ENCODE results near the gene TRIO. TPM values are rescaled to one million over a fixed set of nuclear protein-coding genes. Genes with fewer than 3 reads are reported as not detected.

Gene TRIO
- total RNA-seq, 1 experiment from 2014 or later = 88.8 TPM

DNA sequence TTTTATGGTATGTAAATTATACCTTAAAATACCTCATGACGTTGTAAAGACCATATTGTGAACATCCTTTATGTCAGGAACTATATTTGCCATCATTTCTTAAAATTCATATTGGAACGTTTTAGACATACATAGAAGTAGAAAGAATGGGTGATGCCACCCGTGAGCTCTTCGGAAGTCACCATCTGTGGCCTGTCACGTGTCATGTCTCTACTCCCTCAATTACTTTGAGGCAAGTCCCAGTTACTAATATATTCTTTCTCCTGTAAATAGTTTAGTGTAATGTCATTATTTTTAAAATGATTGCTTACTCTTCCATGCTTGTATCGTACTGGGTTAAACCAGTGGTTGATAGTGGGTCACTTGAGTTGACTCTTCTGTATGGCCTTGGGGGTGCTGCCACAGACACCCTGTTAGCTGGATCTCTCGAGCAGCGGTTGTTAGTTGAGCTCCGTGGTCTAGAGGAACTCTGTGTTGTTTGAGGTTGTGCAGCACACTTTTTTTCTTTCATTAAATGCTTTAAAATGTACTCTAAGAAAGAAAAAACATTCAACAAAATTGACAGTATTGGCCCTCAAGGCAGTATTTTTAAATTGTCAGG is 66.2 kb downstream of the TRIO start:
- H3K27ac Mint-ChIP-seq = no peak overlapping the region
- H3K4me1 Mint-ChIP-seq = peaks cover 41% of the 10 kb centered on the region
- CTCF ChIA-PET = interaction anchor here (0.9 to 1.6 kb wide), 4 partner anchors 14 to 67 kb away, joined by 3 to 5 read pairs (median 4); partner anchors contain the start of gene TRIO
- H3K27me3 Mint-ChIP-seq (ENCODE audit: low read depth) = no peaks in the 10 kb centered on the region
- no peak overlapping the region for H3K4me3 Mint-ChIP-seq
- no peak for TF ChIP-seq GRHL2 (CRISPR knock-in tag; IDR thresholded peaks at IDR 0.05; ENCODE audit: insufficient replicate concordance, severe bottlenecking)
- no peak for TF ChIP-seq FOXP1 (CRISPR knock-in tag; IDR thresholded peaks at IDR 0.05; ENCODE audit: borderline replicate concordance)
- no peak for TF ChIP-seq ZNF671 (CRISPR knock-in tag; IDR thresholded peaks at IDR 0.05)
- TF ChIP-seq, protein P1, sequence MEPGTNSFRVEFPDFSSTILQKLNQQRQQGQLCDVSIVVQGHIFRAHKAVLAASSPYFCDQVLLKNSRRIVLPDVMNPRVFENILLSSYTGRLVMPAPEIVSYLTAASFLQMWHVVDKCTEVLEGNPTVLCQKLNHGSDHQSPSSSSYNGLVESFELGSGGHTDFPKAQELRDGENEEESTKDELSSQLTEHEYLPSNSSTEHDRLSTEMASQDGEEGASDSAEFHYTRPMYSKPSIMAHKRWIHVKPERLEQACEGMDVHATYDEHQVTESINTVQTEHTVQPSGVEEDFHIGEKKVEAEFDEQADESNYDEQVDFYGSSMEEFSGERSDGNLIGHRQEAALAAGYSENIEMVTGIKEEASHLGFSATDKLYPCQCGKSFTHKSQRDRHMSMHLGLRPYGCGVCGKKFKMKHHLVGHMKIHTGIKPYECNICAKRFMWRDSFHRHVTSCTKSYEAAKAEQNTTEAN (CRISPR knock-in tag; IDR thresholded peaks at IDR 0.05) = no peak
- TF ChIP-seq, protein P2, sequence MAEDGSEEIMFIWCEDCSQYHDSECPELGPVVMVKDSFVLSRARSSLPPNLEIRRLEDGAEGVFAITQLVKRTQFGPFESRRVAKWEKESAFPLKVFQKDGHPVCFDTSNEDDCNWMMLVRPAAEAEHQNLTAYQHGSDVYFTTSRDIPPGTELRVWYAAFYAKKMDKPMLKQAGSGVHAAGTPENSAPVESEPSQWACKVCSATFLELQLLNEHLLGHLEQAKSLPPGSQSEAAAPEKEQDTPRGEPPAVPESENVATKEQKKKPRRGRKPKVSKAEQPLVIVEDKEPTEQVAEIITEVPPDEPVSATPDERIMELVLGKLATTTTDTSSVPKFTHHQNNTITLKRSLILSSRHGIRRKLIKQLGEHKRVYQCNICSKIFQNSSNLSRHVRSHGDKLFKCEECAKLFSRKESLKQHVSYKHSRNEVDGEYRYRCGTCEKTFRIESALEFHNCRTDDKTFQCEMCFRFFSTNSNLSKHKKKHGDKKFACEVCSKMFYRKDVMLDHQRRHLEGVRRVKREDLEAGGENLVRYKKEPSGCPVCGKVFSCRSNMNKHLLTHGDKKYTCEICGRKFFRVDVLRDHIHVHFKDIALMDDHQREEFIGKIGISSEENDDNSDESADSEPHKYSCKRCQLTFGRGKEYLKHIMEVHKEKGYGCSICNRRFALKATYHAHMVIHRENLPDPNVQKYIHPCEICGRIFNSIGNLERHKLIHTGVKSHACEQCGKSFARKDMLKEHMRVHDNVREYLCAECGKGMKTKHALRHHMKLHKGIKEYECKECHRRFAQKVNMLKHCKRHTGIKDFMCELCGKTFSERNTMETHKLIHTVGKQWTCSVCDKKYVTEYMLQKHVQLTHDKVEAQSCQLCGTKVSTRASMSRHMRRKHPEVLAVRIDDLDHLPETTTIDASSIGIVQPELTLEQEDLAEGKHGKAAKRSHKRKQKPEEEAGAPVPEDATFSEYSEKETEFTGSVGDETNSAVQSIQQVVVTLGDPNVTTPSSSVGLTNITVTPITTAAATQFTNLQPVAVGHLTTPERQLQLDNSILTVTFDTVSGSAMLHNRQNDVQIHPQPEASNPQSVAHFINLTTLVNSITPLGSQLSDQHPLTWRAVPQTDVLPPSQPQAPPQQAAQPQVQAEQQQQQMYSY (CRISPR knock-in tag; IDR thresholded peaks at IDR 0.05) = no peak
- TF ChIP-seq RORB (CRISPR knock-in tag; IDR thresholded peaks at IDR 0.05) = no peak
- no peak for TF ChIP-seq ZNF219 (CRISPR knock-in tag; IDR thresholded peaks at IDR 0.05; ENCODE audit: borderline replicate concordance)
- TF ChIP-seq, protein P3, sequence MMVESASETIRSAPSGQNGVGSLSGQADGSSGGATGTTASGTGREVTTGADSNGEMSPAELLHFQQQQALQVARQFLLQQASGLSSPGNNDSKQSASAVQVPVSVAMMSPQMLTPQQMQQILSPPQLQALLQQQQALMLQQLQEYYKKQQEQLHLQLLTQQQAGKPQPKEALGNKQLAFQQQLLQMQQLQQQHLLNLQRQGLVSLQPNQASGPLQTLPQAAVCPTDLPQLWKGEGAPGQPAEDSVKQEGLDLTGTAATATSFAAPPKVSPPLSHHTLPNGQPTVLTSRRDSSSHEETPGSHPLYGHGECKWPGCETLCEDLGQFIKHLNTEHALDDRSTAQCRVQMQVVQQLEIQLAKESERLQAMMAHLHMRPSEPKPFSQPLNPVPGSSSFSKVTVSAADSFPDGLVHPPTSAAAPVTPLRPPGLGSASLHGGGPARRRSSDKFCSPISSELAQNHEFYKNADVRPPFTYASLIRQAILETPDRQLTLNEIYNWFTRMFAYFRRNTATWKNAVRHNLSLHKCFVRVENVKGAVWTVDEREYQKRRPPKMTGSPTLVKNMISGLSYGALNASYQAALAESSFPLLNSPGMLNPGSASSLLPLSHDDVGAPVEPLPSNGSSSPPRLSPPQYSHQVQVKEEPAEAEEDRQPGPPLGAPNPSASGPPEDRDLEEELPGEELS (CRISPR knock-in tag; IDR thresholded peaks at IDR 0.05) = no peak
- no peak for TF ChIP-seq HMGA2 (CRISPR knock-in tag; IDR thresholded peaks at IDR 0.05)
- no peak for TF ChIP-seq ZNF232 (CRISPR knock-in tag; IDR thresholded peaks at IDR 0.05)
- TF ChIP-seq, protein P4, sequence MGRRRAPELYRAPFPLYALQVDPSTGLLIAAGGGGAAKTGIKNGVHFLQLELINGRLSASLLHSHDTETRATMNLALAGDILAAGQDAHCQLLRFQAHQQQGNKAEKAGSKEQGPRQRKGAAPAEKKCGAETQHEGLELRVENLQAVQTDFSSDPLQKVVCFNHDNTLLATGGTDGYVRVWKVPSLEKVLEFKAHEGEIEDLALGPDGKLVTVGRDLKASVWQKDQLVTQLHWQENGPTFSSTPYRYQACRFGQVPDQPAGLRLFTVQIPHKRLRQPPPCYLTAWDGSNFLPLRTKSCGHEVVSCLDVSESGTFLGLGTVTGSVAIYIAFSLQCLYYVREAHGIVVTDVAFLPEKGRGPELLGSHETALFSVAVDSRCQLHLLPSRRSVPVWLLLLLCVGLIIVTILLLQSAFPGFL (CRISPR knock-in tag; IDR thresholded peaks at IDR 0.05; ENCODE audit: borderline replicate concordance) = no peak
- TF ChIP-seq ZBTB21 (CRISPR knock-in tag; IDR thresholded peaks at IDR 0.05; ENCODE audit: borderline replicate concordance) = no peak
- TF ChIP-seq MXD4 (CRISPR knock-in tag; IDR thresholded peaks at IDR 0.05; ENCODE audit: borderline replicate concordance) = no peak
- TF ChIP-seq, protein P5, sequence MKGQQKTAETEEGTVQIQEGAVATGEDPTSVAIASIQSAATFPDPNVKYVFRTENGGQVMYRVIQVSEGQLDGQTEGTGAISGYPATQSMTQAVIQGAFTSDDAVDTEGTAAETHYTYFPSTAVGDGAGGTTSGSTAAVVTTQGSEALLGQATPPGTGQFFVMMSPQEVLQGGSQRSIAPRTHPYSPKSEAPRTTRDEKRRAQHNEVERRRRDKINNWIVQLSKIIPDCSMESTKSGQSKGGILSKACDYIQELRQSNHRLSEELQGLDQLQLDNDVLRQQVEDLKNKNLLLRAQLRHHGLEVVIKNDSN (CRISPR knock-in tag; IDR thresholded peaks at IDR 0.05) = no peak
- no peak for TF ChIP-seq ETV6 (CRISPR knock-in tag; IDR thresholded peaks at IDR 0.05)
- TF ChIP-seq NR3C1 (CRISPR knock-in tag; conservative IDR thresholded peaks at IDR 0.05; ENCODE audit: low read depth) = no peak
- no peak for TF ChIP-seq OVOL2 (CRISPR knock-in tag; IDR thresholded peaks at IDR 0.05; ENCODE audit: borderline replicate concordance)
- TF ChIP-seq ZNF138 (CRISPR knock-in tag; conservative IDR thresholded peaks at IDR 0.05) = no peak
- DNase-seq (ENCODE audit: low spot score) = no peak
- ATAC-seq = no peak
- no peaks in the 10 kb centered on the region for H3K36me3 Mint-ChIP-seq
- H3K9me3 Mint-ChIP-seq = no peaks in the 10 kb centered on the region
- POLR2A ChIA-PET = no interaction called here
